Right renal cortex interstitium (tissue), 3 donors: ENCODE measurements around the gene INO80C. TPM values are rescaled to one million over a fixed set of nuclear protein-coding genes. Genes with fewer than 3 reads are reported as not detected.
"Not testable (repeated sequence)": the region's sequence is repeated elsewhere in the genome, so short reads cannot be mapped to it uniquely, and the experiment has no call there.

Experiments used
- DNase-seq, 3 donors: peaks; one replicate each; pipeline ENCODE4 v3.0.0-alpha.2; 2013; ENCODE audit warnings: low read depth in 3 of 3, low spot score in 2 of 3
- polyA plus RNA-seq, 3 donors: library from polyadenylated mRNA; unstranded; fragments of 120-200 nt; gene quantifications; one replicate each; pipeline ENCODE4 v1.2.1, GENCODE V29; 2013; ENCODE audit not compliant: insufficient read length in 3 of 3

Gene INO80C
- polyA plus RNA-seq, 3 donors, result 24.5 to 28.3 (median 27.9) TPM

DNA sequence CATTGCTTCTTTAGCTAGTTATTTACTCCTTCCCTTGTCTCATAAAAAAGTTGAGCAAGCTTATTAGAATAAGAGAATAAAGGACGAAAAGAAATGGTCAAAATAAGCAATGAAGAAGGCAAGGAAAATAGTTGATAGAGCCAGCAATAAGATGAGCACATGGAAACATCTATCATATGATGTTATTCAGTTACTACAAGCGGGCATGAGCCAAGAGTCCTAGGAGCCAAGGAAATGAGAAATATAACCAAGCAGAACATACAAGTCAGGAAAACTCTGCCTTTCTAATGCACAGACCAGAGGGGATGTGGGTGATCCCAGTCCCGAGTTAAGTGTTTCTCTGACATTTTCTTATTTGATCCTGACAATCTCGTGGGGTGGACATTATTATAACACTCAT, 33.9 kb downstream of the INO80C start:
- DNase-seq, result no peak

- no peak for DNase-seq
Measured at GRCh38 chr18:35463050-35463449, 34.7 kb downstream of the INO80C start.

GRCh38 chr18:35460736-35461161, 37.0 kb downstream of the INO80C start:
- no peak for DNase-seq

DNA sequence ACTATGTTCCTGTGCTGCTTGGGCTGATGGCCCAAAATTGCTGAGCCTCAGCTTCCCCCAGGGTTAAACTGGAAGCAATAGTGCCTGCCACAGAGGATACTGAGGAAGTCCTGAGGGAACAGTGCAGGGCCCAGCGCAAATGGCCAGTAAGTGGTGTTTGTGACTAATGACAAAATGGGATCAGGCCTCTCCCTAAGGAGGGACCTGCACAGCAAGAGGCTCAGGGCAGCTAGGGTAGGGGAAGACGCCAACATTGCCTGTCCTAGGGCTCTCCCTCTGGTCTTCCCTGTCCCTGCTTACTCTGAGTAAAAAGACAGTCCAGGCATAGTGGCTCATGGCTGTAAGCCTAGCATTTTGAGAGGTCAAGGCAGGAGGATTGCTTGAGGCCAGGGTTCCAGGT, 37.8 kb downstream of the INO80C start:
- no peak for DNase-seq

DNA sequence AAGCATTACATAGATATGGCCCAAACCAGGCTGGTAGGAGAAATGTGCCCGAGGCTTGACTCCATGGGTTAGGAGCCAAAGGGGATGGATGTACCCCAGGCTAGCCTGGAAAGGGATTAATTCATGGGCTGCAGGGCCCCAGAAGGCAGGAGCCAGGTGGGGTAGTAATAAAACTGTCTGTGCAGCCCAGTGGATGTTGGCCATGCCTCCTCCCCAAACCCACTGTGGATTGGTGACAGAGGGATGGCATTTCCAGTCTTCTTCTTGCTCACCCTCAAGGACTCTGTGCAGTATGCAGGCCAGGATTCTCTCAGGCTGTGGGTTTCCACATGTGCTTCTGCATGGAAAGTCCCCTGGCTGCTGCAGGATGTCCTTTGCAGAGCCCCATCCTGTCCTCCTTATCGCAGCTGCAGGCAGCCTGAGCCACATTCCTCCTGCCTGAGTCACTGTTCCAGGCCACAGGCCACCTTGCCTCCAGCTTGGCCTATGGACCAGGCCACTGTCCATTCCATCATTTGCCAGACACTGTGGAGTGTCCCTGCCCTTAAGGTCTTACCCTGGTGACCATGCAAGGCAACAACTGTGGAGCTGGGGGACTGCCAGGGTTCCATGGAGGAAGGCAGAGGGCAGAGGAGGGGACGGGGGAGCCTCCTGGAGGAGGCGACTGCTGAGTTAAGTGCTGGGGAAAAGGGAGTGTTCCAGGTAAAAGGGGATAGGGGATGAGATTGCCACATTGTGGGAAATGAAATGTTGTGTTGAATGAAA, 38.9 kb downstream of the INO80C start:
- DNase-seq, result no peak

GRCh38 chr18:35458271-35458670, 39.5 kb downstream of the INO80C start:
- DNase-seq, result peak in 1 of 3 donors; percentile 41

- no peak for DNase-seq
Measured at GRCh38 chr18:35457140-35457704, 40.5 kb downstream of the INO80C start.

DNA sequence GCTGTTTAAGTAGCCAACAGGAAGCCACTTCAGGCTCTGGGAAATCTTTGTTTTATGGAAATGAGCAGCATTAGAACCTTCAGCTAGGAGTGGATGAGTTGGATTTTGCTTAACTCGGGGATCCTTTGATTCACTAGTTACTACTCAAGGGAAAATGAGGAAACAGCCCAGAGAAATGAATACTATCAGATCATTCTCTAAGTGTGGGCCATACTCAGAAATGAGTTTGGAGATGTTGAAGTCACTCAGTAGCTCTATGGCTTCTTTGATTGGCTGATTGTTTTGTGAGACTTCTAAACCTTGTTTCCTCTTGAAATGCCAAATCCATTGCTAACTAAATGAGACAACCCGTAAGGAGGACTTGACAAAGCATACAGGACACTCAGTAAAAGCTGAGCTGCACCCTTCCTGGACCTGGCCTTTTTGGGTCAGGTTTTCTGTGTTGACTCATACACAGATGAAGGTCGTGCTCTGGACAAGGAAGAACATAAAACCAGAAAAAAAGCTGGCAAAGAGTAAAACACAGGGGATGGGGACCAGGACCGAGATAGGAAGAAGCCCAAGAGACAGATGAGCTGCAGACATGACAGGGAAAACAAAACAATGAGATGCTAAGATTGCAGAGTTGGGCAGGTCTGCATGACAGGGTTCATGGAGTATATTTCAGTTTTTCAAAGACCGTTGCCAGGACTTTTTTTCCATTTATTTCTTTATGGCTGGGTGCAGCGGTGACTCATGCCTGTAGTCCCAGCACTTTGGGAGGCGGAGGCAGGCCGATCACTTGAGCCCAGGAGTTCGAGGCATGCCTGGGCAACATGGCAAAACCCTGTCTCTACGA, 41.6 kb downstream of the INO80C start:
- no peak for DNase-seq

GRCh38 chr18:35454803-35455202, 43.0 kb downstream of the INO80C start:
- DNase-seq, result no peak

DNA sequence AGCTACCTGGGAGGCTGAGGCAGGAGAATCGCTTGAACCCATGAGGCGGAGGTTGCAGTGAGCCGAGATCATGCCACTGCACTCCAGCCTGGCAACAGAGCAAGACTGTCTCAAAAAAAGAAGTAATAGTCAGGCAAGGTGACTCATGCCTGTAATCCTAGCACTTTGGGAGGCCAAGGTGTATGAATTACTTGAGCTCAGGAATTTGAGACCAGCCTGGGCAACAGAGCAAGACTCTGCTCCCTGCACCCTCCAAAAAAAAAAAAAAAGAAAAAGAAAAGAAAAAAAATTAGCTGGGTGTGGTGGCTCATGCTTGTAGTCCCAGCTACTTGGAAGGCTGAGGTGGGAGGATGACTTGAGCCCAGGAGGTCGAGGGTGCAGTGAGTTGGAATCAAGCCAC, 44.7 kb downstream of the INO80C start:
- DNase-seq, result not testable (repeated sequence)

GRCh38 chr18:35451916-35452315, 45.8 kb downstream of the INO80C start:
- DNase-seq, result no peak

- no peak for DNase-seq
Measured at GRCh38 chr18:35451032-35451431, 46.7 kb downstream of the INO80C start.

GRCh38 chr18:35444636-35445035, 53.1 kb downstream of the INO80C start:
- no peak for DNase-seq

- no peak for DNase-seq
Measured at GRCh38 chr18:35443847-35444246, 53.9 kb downstream of the INO80C start.

DNA sequence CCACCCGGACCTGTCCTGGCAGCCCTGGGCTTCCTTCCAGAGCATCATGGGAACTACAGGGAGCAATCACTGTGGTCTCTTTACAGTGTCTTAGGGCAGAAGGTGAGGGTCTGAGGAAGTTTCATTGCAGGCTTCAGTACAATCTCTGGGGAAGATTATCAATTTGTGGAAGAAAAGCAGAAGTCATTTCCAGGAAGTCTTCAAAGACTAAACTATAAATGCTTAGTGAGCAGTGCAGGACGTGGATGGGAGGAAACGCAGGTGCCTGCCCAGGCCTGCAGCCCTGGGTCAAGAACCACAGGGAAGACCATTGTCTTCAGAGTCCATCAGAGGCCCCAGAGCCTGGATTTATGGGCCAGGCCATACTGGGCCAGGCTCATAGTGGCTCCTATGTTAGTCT, 54.3 kb downstream of the INO80C start:
- DNase-seq, result no peak

DNA sequence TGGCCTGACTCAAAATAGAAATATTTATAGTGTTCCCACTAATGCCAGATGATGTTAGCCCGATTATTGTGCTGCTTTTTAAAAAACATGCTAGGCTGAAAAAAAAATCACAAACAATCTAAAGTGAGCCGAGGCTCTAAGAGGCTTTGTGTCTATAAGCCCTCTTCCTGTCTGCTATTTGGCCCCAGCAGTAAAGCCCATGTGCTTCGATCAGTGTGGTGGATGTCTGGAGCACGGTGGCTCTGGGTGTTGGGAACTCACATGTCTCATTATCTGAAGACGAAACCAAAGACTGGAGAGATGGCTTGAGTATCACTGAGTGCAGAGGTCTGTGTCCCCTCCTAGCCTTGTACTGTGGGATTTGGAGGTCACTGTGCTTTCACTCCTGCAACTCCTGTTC, 55.1 kb downstream of the INO80C start:
- DNase-seq, result no peak

DNA sequence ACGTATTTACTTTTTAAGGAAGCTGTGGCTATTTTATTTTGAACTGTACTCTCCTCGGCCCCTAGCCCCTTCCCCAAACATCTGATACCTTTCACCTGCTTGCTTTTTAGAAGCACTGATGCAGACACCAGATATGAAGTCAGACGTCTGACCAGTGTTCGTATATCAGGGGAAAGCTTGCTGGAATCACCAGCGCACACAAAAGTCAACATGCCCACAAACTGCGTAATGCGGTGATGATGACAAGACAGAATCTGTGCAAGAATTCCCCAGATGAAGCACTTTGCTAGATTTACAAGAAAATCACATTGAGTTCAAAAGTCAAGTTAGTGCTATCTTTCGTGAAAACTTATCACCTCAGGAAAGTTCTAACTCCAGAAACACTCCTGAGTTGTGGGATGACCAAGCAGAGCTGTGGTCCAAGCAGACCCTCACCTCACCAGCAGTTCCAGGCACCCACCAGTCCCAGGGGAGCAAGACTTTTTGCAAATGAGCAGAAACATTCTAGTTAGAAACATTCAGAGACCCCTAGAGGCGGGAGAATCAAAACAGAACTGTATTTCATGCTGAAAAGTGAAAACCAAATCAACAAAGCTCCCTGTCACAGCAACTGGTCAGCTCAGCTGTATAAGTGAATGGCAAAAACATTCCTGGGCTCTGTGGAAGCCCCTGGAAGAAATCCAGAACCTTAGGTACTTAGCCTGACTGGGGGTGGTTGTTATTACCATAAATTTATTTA, 55.7 kb downstream of the INO80C start:
- DNase-seq, result no peak

GRCh38 chr18:35438480-35439234, 59.1 kb downstream of the INO80C start:
- DNase-seq, result no peak

GRCh38 chr18:35437836-35438235, 59.9 kb downstream of the INO80C start:
- DNase-seq, result no peak

DNA sequence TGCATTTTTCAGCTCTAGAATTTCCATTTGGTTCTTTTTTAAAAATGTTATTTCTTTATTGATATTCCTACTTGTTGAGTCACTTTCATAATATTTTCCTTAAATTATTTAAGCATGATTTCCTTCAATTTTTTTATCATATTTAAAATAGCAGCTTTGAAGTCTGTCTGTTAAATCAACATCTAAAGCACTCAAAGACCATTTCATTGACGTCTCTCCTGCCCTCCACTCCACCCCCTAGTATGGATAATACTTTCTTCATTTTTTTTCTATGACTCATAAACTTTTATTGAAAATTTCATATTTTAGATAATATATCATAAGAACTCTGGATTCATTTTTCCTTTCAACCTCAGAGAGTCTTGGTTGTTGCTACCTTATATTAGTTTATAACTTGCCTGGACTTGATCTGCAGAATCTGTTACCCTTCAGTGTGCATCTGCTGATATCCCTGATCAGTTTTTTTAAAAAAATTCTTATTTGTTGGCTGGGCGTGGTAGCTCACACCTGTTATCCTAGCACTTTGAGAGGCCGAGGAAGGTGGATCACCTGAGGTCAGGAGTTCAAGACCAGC, 61.6 kb downstream of the INO80C start:
- no peak for DNase-seq
